DND-41 (cell line): Measurements from ENCODE around the gene PARVA.

Source experiments
- ATAC-seq: fragments of 200-7000 bp; cut with Tn5 transposase; 3 replicates; pipeline ENCODE4 v1.9.1; 2021; ENCODE audit warnings: low read depth; ENCODE audit not compliant: insufficient read depth
- DNase-seq: peaks from one replicate; pipeline ENCODE4 v3.0.0-alpha.2; 2020
- H2AFZ ChIP-seq: 2 replicates; pipeline ENCODE4 v1.6.0; 2012; ENCODE audit warnings: low read depth, low read length
- H3K27ac ChIP-seq: 2 replicates; pipeline ENCODE4 v1.5.1; 2012; ENCODE audit warnings: low read length, inconsistent platforms
- H3K27me3 ChIP-seq: fragments of 200-600 bp; sonication (generic); 2 replicates; pipeline ENCODE4 v1.6.0; 2012; ENCODE audit warnings: low read length, mild to moderate bottlenecking, inconsistent platforms; ENCODE audit not compliant: insufficient read depth, poor library complexity
- H3K36me3 ChIP-seq: 2 replicates; pipeline ENCODE4 v1.5.1; 2012; ENCODE audit warnings: low read length, inconsistent platforms; ENCODE audit not compliant: insufficient read depth
- H3K4me1 ChIP-seq: 2 replicates; pipeline ENCODE4 v1.5.1; 2012; ENCODE audit warnings: mild to moderate bottlenecking, low read length; ENCODE audit not compliant: insufficient read depth
- H3K4me2 ChIP-seq: 2 replicates; pipeline ENCODE4 v1.6.0; 2012; ENCODE audit warnings: mild to moderate bottlenecking, moderate library complexity, low read length, inconsistent platforms; ENCODE audit not compliant: insufficient read depth
- H3K4me3 ChIP-seq, 2 experiments: fragments of 200-600 bp in 1 of 2; shearing (Covaris generic) in 1 of 2; 2 replicates each; pipeline ENCODE4 v1.5.1; 2012 to 2016; ENCODE audit warnings: inconsistent platforms in 2 of 2, low read length in 2 of 2, mild to moderate bottlenecking in 2 of 2, low read depth in 1 of 2, moderate library complexity in 1 of 2
- H3K79me2 ChIP-seq: 2 replicates; pipeline ENCODE4 v1.6.0; 2012; ENCODE audit warnings: low read length, inconsistent platforms; ENCODE audit not compliant: insufficient read depth
- H3K9ac ChIP-seq: 2 replicates; pipeline ENCODE4 v1.6.0; 2012; ENCODE audit warnings: low read depth, mild to moderate bottlenecking, inconsistent platforms, low read length, moderate library complexity
- H3K9me3 ChIP-seq: 2 replicates; pipeline ENCODE4 v1.5.1; 2012; ENCODE audit warnings: low read length, moderate library complexity, mild to moderate bottlenecking, inconsistent platforms; ENCODE audit not compliant: insufficient read depth, severe bottlenecking
- H4K20me1 ChIP-seq: 2 replicates; pipeline ENCODE4 v1.6.0; 2012; ENCODE audit warnings: low read length; ENCODE audit not compliant: insufficient read depth
- CTCF ChIP-seq: IDR thresholded peaks from 2 replicates; pipeline ENCODE4 v1.5.1; 2012; ENCODE audit warnings: borderline replicate concordance, low read length, moderate library complexity, mild to moderate bottlenecking; ENCODE audit not compliant: poor library complexity, severe bottlenecking; ENCODE audit errors: extremely low read depth
- EZH2 ChIP-seq: IDR thresholded peaks from 3 replicates; pipeline ENCODE4 v1.6.1; 2012; ENCODE audit warnings: borderline replicate concordance, low read depth, mild to moderate bottlenecking, moderate library complexity, low read length, inconsistent platforms; ENCODE audit not compliant: severe bottlenecking

Gene PARVA

DNA sequence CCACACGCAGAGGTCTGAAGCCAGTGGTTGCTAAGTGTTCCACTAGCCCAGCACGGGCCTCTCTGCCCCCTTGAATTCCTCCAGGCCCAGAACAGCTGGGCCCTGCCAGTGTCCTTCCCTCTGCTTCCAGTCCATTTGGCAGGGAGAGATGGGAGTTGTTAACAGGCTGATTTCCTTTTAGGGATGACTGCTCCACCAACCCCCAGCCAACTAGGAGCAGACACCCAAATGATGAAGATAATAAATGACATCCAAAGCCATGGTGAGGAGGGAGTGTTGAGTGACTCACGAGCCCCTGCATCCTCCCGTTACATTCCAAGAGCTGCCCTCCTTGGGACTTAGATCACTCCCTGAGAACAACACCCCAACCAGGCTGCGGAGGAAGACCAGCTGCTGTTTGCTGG lies 20.6 kb downstream of the PARVA start:
- DNase-seq: no peak
- no peaks in the 10 kb centered on the region for H4K20me1 ChIP-seq
- no peaks in the 10 kb centered on the region for H3K36me3 ChIP-seq
- no peak overlapping the region for H3K4me2 ChIP-seq
- no peak overlapping the region for H2AFZ ChIP-seq
- H3K27me3 ChIP-seq: no peaks in the 10 kb centered on the region
- no peaks in the 10 kb centered on the region for H3K9me3 ChIP-seq
- H3K9ac ChIP-seq: no peak overlapping the region
- no peak for ATAC-seq
- H3K4me3 ChIP-seq: no peak overlapping the region
- H3K27ac ChIP-seq: no peak overlapping the region
- no peak for TF ChIP-seq CTCF
- no peak for TF ChIP-seq EZH2
- no peaks in the 10 kb centered on the region for H3K4me1 ChIP-seq
- no peaks in the 10 kb centered on the region for H3K79me2 ChIP-seq

DNA sequence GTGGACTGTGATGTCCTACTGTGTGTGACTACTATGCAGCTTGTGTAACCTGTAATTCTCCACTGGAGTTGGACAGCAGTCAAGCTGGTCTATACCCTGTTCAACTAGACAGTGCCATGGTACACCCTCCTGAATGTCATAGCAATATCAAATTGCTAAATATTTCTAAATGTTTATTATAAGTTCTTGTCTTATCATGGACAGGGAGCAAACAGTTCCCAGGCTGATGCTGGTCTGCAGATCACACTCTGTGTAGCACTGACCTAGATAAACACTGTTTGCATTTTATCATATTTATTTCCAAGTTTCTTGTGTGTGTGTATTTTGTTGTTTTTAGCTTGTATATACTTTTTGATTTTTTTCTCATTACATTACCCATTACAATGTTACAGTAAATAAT lies 22.0 kb downstream of the PARVA start:
- Histone ChIP-seq H4K20me1 (no peaks in the 10 kb centered on the region), H3K27me3 (peaks cover 4% of the 10 kb centered on the region), H2AFZ (no peak overlapping the region), H3K9me3 (no peaks in the 10 kb centered on the region), H3K4me3 (no peak overlapping the region), H3K4me2 (no peak overlapping the region), H3K36me3 (no peaks in the 10 kb centered on the region), H3K9ac (no peak overlapping the region), H3K27ac (no peak overlapping the region), H3K79me2 (no peaks in the 10 kb centered on the region), H3K4me1 (no peaks in the 10 kb centered on the region)
- ATAC-seq (no peak), DNase-seq (no peak)
- no peak for TF ChIP-seq CTCF
- no peak for TF ChIP-seq EZH2

DNA sequence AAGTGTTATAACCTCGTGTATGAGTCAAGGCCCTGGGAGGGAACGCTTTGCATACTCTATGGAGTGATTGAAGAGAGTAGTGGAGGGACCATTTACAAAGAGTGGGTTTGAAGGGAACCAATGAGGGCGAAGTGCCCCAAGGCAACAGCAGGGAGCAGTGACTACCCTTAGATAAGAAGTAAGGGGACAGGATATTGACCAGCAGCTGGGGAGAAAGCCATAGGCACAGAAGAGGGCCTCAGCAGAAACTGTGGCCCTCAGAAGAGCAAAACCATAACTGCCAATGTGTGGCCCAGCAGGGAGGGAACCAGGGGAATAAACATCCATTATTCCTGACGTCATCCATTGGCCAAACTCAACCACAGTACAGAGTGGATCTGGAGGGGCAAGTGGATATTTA lies 24.7 kb downstream of the PARVA start:
- no peak for TF ChIP-seq EZH2
- no peak for TF ChIP-seq CTCF
- H3K4me3 ChIP-seq: no peak overlapping the region
- H3K9me3 ChIP-seq: no peaks in the 10 kb centered on the region
- H3K4me1 ChIP-seq: no peaks in the 10 kb centered on the region
- H4K20me1 ChIP-seq: no peaks in the 10 kb centered on the region
- ATAC-seq (no peak), DNase-seq (no peak)
- H3K79me2 ChIP-seq: no peaks in the 10 kb centered on the region
- H3K9ac ChIP-seq: no peak overlapping the region
- peaks cover 7% of the 10 kb centered on the region for H3K27me3 ChIP-seq
- H3K36me3 ChIP-seq: no peaks in the 10 kb centered on the region
- H2AFZ ChIP-seq: no peak overlapping the region
- H3K27ac ChIP-seq: no peak overlapping the region
- H3K4me2 ChIP-seq: no peak overlapping the region

DNA sequence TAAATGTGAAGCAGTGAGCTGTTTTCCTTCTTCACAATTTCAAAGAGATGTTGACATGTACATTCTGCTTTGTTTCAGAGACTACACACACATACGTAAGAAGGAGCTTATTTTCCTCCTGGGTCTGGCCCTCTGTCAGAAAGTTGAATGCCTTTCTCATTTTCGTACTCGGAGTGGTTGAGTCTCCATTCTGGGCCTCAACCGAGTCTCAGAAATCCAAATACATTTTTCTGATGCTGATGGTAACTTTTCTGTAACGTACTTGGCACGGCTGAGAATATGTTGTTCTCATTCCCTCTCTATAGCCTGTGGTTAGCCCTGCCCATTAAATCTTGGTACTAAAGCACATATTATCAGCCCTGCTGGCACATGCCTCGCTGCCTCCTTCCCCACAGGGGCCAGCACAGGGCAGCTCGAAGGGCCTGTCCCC lies 25.3 kb downstream of the PARVA start:
- no peak overlapping the region for H3K4me2 ChIP-seq
- no peak overlapping the region for H2AFZ ChIP-seq
- no peak overlapping the region for H3K4me3 ChIP-seq
- H3K4me1 ChIP-seq: no peaks in the 10 kb centered on the region
- H4K20me1 ChIP-seq: no peaks in the 10 kb centered on the region
- H3K79me2 ChIP-seq: no peaks in the 10 kb centered on the region
- DNase-seq: no peak
- H3K9ac ChIP-seq: no peak overlapping the region
- no peaks in the 10 kb centered on the region for H3K9me3 ChIP-seq
- no peak for ATAC-seq
- TF ChIP-seq EZH2 (no peak), CTCF (no peak)
- H3K36me3 ChIP-seq: no peaks in the 10 kb centered on the region
- H3K27me3 ChIP-seq: peaks cover 10% of the 10 kb centered on the region
- no peak overlapping the region for H3K27ac ChIP-seq
